Epithelial cell of esophagus (primary cell): ENCODE data around the gene CDK13.

ENCODE experiments used
- DNase-seq: peaks from one replicate; pipeline ENCODE4 v3.0.0; 2010; ENCODE audit warnings: low read depth
- H3K4me3 ChIP-seq: 2 replicates; pipeline ENCODE4 v1.5.1; 2011; ENCODE audit warnings: mild to moderate bottlenecking, low read length, control low read depth
- TF ChIP-seq, protein P1 (sequence below): IDR thresholded peaks from 2 replicates; pipeline ENCODE4 v1.5.1; 2011; ENCODE audit warnings: low read depth, mild to moderate bottlenecking, low read length, control low read depth, inconsistent platforms; ENCODE audit not compliant: insufficient read depth; ENCODE audit errors: missing control alignments

Gene CDK13

DNA sequence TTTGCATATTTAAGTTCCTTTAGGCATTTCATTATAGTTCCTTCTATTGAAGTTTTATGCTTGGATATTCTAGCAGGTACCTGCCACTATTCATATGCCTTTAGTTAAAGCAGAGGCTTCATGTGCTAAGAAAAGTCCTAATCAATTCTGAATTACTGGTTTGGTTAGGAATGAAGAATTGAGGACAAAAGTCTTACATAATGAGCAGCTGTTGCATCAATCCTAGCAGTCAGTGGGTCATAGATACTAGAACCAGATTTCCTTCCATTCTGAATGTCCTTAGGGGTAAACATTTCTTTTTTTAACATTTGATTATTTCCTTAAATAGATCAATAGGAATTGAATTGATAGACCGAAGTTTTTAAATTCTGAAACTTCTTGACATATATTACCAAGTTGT, 59.2 kb downstream of the CDK13 start:
- TF ChIP-seq, protein P1, sequence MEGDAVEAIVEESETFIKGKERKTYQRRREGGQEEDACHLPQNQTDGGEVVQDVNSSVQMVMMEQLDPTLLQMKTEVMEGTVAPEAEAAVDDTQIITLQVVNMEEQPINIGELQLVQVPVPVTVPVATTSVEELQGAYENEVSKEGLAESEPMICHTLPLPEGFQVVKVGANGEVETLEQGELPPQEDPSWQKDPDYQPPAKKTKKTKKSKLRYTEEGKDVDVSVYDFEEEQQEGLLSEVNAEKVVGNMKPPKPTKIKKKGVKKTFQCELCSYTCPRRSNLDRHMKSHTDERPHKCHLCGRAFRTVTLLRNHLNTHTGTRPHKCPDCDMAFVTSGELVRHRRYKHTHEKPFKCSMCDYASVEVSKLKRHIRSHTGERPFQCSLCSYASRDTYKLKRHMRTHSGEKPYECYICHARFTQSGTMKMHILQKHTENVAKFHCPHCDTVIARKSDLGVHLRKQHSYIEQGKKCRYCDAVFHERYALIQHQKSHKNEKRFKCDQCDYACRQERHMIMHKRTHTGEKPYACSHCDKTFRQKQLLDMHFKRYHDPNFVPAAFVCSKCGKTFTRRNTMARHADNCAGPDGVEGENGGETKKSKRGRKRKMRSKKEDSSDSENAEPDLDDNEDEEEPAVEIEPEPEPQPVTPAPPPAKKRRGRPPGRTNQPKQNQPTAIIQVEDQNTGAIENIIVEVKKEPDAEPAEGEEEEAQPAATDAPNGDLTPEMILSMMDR, result no peak
- peak; percentile 13 for DNase-seq
- no peak overlapping the region for H3K4me3 ChIP-seq

DNA sequence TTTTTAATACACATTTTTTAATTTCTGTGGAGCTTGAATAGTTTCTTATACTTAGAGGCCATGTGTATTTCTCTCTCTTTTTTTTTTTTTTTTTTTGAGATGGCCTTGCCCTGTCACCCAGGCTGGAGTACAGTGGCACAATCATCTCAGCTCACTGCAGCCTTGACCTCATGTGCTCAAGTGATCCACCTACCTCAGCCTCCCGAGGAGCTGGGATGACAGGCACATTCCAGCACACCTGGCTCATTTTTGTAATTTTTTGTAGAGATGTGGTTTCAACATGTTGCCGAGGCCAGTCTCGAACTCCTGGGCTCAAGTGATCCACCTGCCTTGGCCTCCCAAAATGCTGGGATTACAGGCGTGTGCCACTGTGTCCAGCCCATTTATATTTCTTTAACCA, 64.3 kb downstream of the CDK13 start:
- peak; percentile 57 for DNase-seq
- H3K4me3 ChIP-seq, result no peak overlapping the region
- TF ChIP-seq, protein P1, result no peak

DNA sequence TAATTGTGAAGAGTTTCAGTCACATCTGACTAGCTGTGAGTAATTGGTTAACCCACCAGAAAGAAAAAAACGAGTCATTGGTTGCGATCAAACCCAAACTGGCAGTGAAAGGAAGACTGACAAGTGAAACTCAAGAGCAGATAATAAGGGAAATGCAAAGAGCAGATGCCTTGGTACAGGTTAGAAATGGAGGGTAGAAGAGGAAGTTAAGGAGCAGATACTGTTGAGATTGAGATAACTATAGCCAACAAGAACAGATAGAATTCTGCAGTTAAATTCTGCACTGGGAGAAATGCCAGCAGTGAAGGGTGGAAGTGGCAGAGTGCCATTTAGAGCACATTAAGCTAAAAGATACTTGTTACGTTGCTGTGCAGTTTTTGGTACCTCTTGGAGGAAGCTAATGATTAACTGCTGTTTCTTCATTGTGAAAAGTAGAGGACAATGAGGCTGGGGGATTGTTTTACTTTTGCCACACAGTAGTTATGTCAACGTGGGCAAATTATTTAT, 65.8 kb downstream of the CDK13 start:
- TF ChIP-seq, protein P1, result no peak
- H3K4me3 ChIP-seq, result no peak overlapping the region
- DNase-seq, result peak; percentile 3

DNA sequence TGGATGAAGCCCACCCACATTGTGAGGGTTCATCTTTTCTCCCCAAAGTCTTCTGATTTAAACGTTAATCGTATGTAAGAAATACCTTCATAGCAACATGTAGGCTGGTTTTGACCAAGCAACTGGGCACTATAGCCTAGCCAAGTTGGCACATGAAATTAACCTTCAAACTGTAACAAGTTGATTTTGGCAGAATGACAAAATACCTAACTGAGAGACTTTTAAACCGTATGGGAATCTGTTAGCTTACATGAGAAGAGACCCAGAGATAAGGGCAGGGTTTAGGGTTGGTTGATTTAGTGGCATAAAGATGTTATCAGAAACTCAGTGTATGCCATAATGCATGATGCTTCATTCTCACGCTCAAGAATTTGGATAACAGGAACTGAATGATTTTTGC, 69.5 kb downstream of the CDK13 start:
- H3K4me3 ChIP-seq, result no peak overlapping the region
- DNase-seq, result no peak
- TF ChIP-seq, protein P1, result no peak

DNA sequence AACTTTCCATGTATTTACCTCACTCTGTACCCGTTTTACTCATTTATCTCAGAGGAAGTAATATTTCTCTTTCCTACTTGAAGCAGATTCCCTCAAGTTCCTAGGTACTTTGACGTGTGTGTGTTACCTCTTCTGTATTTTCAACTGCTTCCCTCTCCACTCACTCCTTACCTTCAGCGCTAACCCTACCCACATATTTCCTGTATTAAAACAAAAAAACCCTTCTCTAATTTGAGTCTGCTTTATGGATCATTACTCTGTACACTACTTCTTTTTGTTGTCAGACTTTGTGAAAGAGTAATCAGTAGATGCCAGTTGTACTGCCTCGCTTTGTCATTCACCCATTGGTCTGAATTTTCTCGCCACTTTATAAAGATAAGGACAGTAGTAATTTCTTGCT, 74.0 kb downstream of the CDK13 start:
- DNase-seq, result no peak
- TF ChIP-seq, protein P1, result no peak
- no peak overlapping the region for H3K4me3 ChIP-seq

DNA sequence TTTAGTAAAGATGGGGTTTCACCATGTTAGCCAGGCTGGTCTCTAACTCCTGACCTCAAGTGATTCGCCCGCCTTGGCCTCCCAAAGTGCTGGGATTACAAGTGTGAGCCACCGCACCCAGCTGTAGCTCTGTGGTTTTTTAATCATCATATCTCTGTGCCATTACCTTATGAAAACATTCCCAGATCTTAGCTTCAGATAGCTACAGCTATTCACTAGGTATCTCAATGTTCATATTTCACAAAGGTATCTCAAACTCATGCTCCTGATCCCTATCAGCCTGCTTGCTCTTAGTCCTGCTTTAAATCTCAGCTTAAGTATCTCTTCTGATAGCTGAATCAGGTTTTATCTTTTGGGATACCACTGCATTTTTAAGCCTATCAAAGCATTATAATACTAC, 74.8 kb downstream of the CDK13 start:
- no peak overlapping the region for H3K4me3 ChIP-seq
- no peak for DNase-seq
- TF ChIP-seq, protein P1, result no peak

DNA sequence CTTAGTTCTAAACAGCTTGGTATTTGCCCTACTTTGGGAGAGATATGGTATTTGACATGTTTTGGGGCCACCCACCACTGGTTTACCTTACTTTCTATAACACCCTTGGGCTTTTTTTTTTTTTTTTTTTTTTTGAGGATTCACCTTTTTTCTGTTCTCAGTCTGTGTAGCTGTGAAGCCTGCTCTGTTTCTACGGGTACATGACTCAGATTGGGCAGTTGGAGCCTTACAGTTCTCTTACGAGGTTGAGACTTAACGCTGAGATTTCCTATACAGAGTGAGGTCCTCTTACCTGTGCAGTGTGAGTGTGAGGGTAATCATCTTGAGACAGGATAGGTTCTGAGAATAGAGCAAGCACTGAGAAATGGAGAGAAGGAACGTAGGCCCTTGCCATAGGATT, 77.5 kb downstream of the CDK13 start:
- no peak for DNase-seq
- TF ChIP-seq, protein P1, result no peak
- H3K4me3 ChIP-seq, result no peak overlapping the region
